HL-60/S4 treated with phorbol 12-myristate 13-acetate at 8.2 ng/mL for 4 days and 3 days (cell line): ENCODE results near the gene SYT1.

ENCODE experiments used
- in situ Hi-C: fragments of 300-500 bp; cut with MboI; formaldehyde crosslinking; loops from 2 replicates; pipeline ENCODE4 v1.15.0; 2022; ENCODE audit warnings: low sequenced_read_pairs

The SYT1 gene

DNA sequence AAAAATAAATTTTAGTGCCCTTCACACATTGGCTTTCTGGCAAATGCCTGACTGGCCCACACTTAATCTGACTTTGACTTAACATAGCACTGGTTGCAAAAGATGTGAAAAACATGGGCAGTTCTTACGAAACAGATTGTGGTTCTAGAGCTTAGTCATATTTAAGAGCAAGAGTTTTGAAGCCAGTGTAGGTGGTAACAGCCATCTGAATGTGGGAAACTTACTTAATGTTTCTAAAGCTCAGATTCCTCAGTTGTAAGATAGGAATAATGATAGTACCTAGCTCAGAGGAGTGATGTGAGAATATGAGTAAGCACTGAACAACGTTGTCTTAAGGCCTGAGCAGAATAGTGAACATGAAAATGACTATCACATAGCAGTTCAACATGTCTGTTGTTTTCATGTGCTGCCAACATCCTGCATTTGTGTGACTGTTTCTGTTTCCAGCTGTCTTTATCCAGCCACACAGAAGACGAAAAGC lies 262.7 kb downstream of the SYT1 start:
- in situ Hi-C loops = no loop called here

DNA sequence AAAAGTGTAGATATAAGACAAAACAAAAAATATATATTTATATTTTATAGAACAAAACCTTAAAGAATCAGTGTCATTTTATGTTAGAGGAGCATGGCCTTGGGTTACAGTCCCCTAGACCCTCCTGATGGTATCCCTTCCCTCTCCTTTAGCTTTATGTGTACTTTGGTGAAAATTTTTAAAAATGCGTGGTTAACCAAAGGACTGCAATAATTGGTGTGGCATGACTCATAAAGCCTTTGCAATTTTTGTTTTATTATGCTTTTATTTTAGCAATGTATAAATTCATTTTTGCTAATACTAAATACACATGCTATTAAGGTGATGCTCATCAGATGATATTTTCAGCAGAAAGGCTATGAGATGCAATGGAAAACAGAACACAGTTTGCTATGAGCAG lies 264.4 kb downstream of the SYT1 start:
- in situ Hi-C loops = no loop called here

DNA sequence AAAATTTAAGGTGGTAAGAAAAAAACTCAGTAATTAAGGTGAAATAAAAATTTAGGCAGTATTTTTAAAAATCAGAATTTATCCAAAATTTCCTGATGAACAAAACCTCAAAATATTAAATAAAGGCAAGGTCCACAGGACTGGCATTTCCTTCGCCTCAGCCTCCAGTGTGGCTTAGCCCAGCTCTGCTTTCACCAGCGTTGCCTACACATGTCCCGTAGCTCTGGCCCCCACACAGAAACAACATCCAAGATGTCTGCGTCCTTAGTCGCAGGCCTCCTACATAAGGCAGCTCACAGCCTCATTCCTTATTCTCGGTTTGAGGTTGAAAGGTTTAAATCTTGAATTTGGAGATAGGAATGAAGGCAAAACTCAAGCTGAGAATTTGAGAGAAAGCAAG lies 274.3 kb downstream of the SYT1 start:
- in situ Hi-C loops = no loop called here

DNA sequence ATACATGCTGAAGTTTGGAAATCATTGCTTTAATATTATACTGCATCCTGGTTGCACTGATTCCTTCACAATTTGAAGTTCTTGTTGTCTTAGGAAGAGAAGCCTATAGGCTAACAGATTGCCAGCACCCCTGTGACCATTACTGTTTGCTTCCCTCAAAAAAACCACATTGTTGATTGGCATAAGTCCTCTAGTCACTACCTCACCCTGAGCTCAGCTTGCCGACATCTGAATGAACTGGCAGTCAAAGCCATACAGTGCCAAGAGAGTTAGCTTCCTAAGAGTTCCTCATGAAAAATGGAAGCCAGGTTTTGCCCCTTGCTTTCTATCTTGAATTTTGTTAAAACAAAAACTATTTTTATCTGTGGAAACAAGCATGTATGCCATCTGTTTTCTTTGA lies 276.1 kb downstream of the SYT1 start:
- in situ Hi-C loops = no loop called here

DNA sequence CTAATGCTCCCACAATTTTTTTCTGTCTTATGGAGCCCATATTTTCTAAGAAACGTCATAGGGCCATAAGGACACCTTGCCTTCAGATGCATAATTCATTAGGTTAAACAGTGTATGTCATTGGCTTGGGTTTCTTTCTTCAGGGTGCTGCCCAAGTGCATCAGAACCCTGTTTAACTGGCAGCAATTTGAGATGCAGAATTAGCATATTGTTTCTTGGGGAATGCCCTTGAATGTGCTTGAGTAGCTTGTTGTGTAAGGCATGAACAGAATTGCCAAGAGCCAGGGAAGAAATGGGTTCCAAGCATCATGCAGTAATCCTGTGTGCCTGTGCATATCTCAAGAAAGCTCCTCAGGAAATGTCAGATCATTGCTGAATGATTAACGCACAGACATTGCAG lies 277.2 kb downstream of the SYT1 start:
- in situ Hi-C loops = no loop called here

DNA sequence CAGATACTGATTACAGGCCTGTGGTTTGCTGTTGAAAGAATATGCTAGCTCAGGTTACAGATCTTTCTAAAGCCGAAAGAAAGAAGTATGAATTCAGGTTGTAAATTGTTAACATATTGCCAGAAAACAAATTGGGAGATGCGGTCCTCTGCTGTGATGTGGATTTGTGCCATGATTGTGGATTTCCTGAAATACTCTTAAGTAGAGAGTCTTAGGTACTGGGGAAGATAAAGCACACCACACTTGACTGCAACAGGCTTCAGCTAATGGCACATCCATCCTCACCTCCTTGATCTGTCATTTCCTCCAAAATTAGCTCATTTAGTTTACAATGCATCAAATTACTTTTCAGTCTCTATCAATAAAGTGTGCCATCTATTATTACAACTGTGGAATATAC lies 279.2 kb downstream of the SYT1 start:
- in situ Hi-C loops = no loop called here

DNA sequence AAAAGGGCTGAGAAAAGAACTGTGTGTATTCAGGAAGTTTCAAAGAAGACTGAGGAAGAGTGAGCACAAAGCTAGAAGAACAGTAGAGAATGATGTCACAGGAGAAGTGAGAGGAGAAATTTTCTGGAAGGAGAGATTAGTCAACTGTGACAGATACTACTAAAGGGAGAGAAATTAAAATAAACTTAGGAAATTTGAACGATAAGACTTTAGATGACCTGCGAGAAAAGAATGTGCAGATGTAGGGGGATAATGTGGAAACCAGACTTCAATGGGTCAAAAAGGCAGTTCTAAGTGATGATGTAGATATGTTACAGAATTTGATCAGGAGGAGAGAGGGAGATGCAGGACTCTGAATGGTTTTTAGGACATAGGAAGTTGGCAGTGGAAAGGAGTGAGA lies 287.4 kb downstream of the SYT1 start:
- in situ Hi-C loops = no loop called here

DNA sequence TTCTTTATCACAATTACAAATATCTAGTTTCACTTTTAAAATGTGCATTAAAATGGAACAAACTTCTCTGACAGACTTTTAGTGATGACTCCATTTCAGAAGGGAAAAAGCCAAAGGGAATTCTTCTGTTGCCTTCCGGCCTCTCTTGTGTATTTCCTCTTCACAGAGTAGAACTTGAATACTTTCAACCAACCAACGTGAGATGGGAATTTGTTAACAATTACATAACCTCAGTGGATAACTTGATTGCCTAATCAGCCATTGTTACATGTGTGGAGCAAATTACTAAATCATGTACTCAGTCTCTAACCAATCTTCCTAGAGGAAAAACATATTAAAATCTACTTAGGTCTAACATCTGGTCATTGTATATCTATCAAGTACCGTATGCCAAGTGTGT lies 291.1 kb downstream of the SYT1 start:
- in situ Hi-C loops = no loop called here

DNA sequence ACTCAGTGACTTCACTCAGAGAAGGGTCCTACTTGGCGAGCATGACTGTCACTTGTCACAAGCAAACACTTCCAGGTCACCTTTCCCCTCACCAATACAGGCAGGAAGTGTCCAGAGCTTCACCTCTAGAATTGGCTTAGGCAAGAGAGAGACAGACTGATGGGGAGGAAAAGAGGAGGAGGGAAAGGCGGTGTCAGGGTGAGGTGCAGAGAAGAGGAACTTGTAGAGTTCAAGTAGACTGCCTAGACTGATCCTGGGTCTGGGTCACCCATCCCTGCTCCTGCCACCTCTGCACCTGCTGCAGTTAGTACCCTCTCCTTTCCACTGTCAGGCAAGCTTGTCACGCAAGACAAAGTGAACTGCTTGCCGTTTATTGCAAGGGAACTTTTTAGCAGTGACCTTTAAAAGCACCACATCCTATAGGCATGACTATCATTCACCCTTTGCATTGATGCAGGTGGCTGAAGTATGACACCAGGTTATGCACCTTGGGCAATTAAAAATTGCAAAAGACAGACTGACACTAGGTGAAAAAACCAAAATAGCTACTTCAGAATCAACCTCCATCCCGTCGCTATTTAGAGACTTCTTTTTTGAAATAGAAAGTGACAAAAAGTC lies 292.4 kb downstream of the SYT1 start:
- in situ Hi-C loops = no loop called here

DNA sequence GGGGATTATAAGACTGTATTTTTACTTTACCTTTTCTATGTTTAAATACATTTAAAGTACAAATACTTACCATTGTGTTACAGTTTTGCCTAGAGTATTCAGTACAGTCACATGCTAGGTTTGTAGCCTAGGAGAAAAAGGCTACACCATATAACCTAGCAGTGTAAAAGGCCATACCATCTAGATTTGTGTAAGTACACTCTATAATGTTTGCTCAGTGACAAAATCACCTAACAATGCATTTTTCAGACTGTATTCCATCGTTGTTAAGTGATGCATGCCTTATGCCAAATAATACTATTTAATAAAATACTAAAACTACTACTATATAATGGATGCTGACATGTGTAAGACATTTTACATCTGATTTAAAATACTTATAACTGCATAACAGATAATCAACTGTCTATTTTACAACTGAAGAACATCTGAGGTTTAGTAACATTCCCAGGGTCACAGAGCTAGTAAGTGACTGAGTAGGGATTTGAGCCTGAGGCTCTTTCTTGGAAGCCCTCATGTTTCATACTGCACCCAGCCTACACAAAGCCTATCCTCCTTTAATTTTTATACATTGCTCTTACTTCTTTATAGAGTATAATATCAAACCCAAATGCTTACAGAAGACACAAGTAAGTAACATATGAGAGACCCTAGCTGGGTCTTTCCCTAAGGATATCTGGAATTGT lies 296.8 kb downstream of the SYT1 start:
- in situ Hi-C loops = no loop called here

DNA sequence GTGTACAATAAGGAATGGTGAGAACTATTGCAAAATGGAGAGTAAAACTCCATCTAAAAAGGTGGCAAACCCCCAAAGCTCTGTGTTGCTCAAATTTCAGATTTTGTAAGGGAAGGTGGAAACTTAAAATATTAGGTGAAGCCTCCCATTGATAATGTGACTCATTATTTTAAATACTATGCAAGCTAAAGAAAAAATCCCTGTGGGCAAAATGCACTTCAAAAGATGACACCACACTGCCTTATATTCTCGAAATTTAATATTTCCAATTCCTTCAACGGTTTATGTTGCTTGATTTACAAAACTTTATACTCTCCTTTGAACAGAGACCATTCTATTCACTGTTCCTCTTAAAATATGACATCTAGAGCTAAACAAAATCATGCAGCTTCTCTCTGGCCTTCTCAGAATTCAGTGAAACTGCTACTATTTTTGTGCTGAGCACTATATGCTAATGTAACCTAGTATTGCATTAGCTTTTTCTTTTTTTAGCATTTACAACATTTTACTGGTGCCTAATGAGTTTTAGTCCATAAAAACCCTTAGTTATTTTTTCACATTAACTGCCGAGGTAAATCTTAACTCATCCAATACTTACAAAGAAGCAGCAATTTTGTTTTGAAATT lies 297.7 kb downstream of the SYT1 start:
- in situ Hi-C loops = no loop called here

DNA sequence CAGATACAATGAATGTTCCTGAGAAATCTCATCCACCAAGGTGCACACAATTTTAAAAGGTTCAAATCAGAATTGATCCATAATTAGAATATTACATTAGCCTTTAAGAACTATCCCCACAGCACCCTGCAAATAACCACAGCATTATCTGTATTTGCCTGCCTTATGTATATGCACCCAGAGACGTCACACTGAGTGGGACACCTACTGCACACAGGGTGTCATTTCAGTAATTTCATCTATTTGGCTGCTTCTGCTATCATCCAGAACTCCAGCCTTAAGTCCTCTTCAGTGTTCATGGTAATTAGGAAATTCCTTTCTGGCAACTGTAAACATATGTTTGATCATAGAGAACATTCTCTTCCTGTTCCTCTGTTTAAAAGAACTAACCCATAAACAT lies 298.4 kb downstream of the SYT1 start:
- in situ Hi-C loops = no loop called here

DNA sequence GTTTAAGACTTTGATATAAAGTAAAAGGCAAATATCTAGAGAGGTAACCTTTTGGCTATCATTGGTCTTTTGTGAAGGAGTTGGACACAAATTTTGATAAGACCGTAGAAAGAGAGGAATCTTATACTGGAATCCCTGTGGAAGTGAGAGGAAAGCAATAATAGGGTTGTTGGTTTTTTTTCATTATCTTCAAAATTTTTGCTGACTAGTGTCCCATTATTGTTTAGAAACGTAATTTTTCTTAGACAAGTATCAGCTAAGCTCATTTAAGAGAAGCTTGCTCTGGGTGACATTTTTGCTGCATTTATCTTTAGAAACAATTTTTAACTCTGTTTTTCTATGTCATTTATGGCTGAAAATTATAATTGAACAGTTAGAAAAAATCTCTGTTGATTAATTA lies 300.3 kb downstream of the SYT1 start:
- in situ Hi-C loops = no loop called here

DNA sequence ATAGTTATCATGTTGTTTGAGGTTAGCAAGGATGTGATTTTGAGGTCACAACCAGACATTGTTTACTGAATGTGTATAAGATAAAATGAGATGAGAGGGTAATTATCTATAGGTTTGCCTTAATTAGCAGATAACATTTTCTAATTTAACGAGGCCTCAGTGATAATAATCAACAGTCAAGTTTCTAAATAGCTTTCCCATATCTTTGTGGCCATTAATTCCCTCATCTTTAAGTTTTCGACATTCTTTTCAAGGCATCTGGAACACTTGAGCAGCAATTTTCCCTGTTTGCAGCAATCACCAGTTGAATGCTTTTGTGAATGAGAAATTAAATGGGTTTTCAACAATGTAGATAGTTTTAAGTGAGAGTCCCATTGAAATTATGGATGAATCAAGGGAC lies 304.1 kb downstream of the SYT1 start:
- in situ Hi-C loops = no loop called here

DNA sequence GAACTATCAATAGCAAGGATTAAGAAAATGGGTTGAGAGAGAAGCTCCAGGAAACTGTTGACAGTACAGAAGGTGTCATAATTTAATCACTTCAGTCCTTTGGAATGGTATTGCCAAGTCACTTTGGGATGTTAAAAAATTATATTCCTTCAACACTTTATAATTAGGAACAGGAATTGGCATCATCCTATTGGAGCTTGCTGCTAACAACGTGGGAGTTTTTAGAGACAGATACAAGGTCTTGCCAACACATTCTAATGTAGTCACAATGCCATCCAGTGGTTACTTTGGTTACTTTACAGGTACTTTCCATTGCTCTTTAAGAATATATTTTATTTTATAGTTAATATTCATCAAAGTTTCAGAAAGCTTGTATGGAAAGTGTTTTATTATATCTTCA lies 310.1 kb downstream of the SYT1 start:
- in situ Hi-C loops = no loop called here

DNA sequence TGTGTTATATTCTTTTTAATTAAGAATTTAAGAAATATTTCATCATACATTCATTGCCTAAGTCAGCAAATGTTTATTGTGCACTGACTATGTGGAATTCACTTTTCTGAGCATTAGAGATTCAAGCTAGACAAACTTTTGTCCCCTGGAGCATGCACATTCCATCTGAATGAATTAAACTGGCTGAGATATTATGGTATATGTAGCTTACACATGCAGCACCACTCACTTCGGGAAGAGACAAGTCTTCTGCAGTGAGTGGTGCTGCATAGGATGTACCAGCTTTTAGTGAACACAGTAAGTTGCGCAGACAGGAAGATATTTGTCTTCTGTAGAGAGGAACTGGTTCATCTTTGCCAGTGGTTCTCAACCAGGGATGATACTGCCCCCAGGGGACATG lies 318.4 kb downstream of the SYT1 start:
- in situ Hi-C loops = no loop called here

DNA sequence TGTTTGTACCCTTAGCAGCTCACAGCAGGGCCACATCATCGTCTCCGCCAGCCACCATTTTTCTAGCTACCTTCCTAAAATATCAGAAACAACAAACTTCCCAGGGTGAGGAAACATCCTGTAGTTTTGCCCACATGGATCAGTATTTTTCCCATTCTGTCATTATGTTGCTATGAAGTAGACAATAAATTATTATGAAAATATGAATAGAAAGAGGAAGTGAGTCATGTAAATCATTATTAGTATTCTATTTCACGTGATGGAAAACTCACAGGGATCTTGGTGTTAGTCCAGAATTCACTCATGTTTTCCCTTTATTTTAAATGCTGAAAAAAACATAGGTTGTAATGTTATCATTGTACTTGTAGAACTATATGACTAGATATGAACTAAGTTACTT lies 319.4 kb downstream of the SYT1 start:
- in situ Hi-C loops = no loop called here

DNA sequence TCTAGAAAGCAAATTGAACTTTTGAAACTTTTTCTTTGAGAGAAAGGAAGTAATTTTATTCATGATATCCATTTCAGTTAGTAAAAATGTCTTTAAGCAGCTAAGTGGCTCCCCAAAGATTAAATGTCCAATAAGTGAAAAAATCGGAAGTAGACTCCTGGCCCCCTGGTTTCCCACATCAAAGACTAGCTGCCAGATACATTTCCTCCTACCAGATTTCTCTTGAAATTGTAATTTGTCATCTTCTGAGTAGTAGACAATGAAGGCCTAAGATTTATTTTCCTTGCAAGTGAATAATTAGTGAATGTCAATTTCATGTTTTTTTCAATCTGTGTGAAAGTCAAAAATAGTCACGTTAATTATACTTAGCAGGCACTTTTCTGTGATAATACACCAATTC lies 321.9 kb downstream of the SYT1 start:
- in situ Hi-C loops = no loop called here

DNA sequence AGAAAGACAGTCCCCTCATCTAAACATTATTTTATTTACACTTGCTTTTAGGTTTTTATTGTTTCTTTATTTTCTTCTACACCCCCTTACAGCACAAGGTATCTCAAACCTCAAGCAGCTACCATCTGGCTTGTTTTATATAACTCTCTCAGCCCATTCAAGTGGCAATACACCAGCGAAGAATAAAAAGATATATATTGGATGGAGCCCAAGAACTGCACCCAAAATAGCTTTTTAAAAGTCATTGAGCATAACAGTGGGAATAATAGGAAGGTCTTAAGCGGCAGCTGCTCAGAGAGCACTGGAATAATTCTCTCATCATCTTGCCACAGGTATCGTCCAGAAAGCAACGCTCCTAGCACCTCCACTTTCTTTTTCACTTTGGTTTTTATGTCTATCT lies 322.5 kb downstream of the SYT1 start:
- in situ Hi-C loops = no loop called here

DNA sequence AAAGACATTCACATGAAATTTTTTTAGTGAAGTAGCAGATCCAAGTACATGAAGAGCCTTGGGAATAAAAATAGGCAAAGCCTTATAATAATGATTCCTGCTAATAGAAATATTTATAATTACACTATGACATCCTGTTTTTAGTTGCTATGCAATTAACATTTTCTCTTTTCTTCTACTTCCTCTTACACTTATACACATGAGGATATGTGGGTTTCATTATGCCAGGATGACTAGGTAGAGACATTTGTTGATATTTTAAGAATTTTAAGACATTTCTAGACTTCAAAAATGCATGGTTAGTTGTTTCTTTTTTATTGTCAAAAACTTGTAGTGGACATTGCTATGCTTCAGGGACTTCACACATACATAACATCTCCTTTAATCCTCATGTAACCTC lies 326.8 kb downstream of the SYT1 start:
- in situ Hi-C loops = no loop called here

DNA sequence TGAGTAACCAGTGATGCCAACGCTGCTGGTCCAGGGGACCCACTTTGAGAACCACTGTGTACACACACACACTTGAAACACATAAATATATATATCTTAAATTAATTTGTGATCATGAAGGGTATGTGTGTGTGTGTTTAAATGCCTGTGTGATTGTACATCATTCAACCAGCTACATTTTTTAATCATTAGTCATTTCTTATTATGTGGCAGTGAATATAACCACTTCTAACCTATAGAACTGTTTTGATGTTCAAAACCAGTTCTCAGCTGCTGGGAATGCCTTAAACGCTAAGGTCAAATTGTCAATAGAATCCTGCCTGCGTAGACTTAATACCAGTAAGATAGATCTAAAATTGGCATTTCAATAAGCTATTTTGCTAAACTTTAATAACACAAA lies 330.0 kb downstream of the SYT1 start:
- in situ Hi-C loops = no loop called here

DNA sequence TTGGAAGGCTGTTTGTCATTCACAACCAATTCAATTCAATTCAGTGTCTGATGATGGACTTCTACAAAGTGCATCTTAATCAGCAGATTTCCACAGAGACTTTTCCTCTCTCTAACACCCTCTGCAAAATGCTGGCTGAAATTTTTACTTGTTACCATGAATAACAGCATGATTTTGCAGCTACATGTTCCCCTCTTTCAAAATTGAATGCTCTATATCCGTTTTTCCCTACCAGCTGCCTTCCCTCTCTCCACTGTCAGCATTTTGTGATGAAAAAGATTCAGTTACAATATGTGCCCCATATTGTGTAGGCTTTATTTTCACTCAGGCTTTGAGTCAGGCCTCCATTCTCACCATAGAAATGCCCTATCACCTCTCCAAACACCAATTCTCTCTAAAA lies 334.6 kb downstream of the SYT1 start:
- in situ Hi-C loops = no loop called here

DNA sequence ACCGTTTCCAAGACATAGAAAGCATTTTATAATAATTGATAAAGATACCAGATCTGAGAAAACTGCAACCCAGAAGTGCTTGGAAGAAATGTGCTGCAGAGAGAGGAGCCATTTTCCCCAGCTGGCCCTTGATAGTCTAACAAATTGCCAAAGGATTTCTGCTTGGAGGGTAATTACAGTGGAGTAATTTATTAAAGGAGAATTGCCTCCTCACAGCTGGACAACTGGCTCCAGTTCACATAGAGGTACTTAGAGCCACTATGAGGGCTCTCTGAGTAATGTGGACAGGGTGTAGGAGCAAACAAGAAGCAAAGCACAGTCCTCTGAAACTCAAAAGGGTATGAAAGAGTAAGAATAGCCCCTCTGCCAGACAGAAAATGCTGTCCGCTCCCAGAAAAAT lies 335.6 kb downstream of the SYT1 start:
- in situ Hi-C loops = no loop called here
